GM12872 (cell line): ENCODE results near the gene TANGO2.

Experiments used
- CTCF ChIP-seq: IDR thresholded peaks from 3 replicates; pipeline ENCODE4 v1.5.1; 2011; ENCODE audit warnings: low read depth, mild to moderate bottlenecking, low read length, moderate library complexity; ENCODE audit not compliant: insufficient read depth

TANGO2 gene

GRCh38 chr22:19986011-19986409, 34.9 kb upstream of the TANGO2 start:
- TF ChIP-seq CTCF = no peak

- no peak for TF ChIP-seq CTCF
Measured at GRCh38 chr22:19986410-19987341, 34.2 kb upstream of the TANGO2 start.

GRCh38 chr22:19987394-19988306, 33.3 kb upstream of the TANGO2 start:
- no peak for TF ChIP-seq CTCF

GRCh38 chr22:19988331-19988808, 32.5 kb upstream of the TANGO2 start:
- TF ChIP-seq CTCF = no peak

GRCh38 chr22:19988965-19989724, 31.8 kb upstream of the TANGO2 start:
- TF ChIP-seq CTCF = no peak

GRCh38 chr22:19989725-19990067, 31.2 kb upstream of the TANGO2 start:
- no peak for TF ChIP-seq CTCF

GRCh38 chr22:19990188-19990587, 30.7 kb upstream of the TANGO2 start:
- TF ChIP-seq CTCF = no peak
